IMR-90 (cell line): Measurements from ENCODE around the gene RPTOR. TPM values are rescaled to one million over a fixed set of nuclear protein-coding genes. Genes with fewer than 3 reads are reported as not detected.

Experiments used
- ATAC-seq: fragments of 200-7000 bp; cut with Tn5 transposase; 2 replicates; pipeline ENCODE4 v1.9.1; 2020; ENCODE audit warnings: low read depth, mild to moderate bottlenecking, moderate library complexity
- BruUV-seq: library from RNA; stranded (reverse); fragments of 400-500 nt; replicated peaks from 2 replicates; lab custom pipeline; 2021; lab: Mats Ljungman, UMichigan
- CTCF ChIA-PET: fragments of 300-600 bp; formaldehyde crosslinking; extraction: SDS; loops from one replicate; lab custom pipeline; 2021; ENCODE audit warnings: antibody characterized with exemption; lab: Yijun Ruan, JAX
- POLR2A ChIA-PET: fragments of 300-600 bp; sonication (Branson Sonifier 250); formaldehyde crosslinking; loops from one replicate; lab custom pipeline; 2022; ENCODE audit warnings: antibody characterized with exemption; ENCODE audit not compliant: unreplicated experiment; lab: Charles Lee
- DNase-seq: peaks from one replicate; pipeline ENCODE4 v3.0.0; 2013
- H2AFZ ChIP-seq: replicated peaks from 2 replicates; pipeline ENCODE3; 2013; ENCODE audit warnings: low read length, mild to moderate bottlenecking; ENCODE audit not compliant: poor library complexity
- H2AK5ac ChIP-seq: 2 replicates; pipeline ENCODE4 v1.6.1; 2013; ENCODE audit warnings: low read depth, low read length, inconsistent platforms
- H2AK9ac ChIP-seq: replicated peaks from 2 replicates; pipeline ENCODE3; 2013; ENCODE audit warnings: mild to moderate bottlenecking, low read depth, low read length, moderate library complexity; ENCODE audit not compliant: poor library complexity
- H2BK120ac ChIP-seq: 2 replicates; pipeline ENCODE4 v1.6.1; 2013; ENCODE audit warnings: low read depth, low read length, inconsistent platforms
- H2BK15ac ChIP-seq: 3 replicates; pipeline ENCODE4 v1.6.1; 2013; ENCODE audit warnings: low read depth, low read length, inconsistent platforms
- H2BK20ac ChIP-seq: 2 replicates; pipeline ENCODE4 v1.6.1; 2013; ENCODE audit warnings: low read depth, mild to moderate bottlenecking, inconsistent platforms, low read length, moderate library complexity
- H2BK5ac ChIP-seq: 2 replicates; pipeline ENCODE4 v1.6.1; 2013; ENCODE audit warnings: mild to moderate bottlenecking, low read depth, low read length, inconsistent platforms; ENCODE audit not compliant: poor library complexity, severe bottlenecking
- H3K14ac ChIP-seq: replicated peaks from 2 replicates; pipeline ENCODE4 v1.6.1; 2013; ENCODE audit warnings: low read depth, low read length, inconsistent platforms
- H3K18ac ChIP-seq: 2 replicates; pipeline ENCODE4 v1.6.1; 2013; ENCODE audit warnings: low read depth, low read length, control low read depth
- H3K23ac ChIP-seq: 2 replicates; pipeline ENCODE4 v1.6.1; 2013; ENCODE audit warnings: low read depth, low read length, inconsistent platforms
- H3K27ac ChIP-seq: 2 replicates; pipeline ENCODE4 v1.5.1; 2013; ENCODE audit warnings: mild to moderate bottlenecking, control low read depth, low read length; ENCODE audit not compliant: insufficient read depth
- H3K27me3 ChIP-seq: 2 replicates; pipeline ENCODE4 v1.6.1; 2013; ENCODE audit warnings: low read length; ENCODE audit not compliant: control insufficient read depth, insufficient read depth
- H3K36me3 ChIP-seq: 2 replicates; pipeline ENCODE4 v1.6.1; 2013; ENCODE audit warnings: low read length, mixed read lengths; ENCODE audit not compliant: control insufficient read depth, insufficient read depth
- H3K4ac ChIP-seq: 2 replicates; pipeline ENCODE4 v1.6.1; 2013; ENCODE audit warnings: low read depth, low read length, inconsistent platforms
- H3K4me1 ChIP-seq: 2 replicates; pipeline ENCODE4 v1.6.1; 2013; ENCODE audit warnings: low read length, mixed read lengths; ENCODE audit not compliant: control insufficient read depth, insufficient read depth
- H3K4me2 ChIP-seq: 2 replicates; pipeline ENCODE4 v1.6.1; 2013; ENCODE audit warnings: low read depth, mild to moderate bottlenecking, control low read depth, low read length, moderate library complexity
- H3K4me3 ChIP-seq: 2 replicates; pipeline ENCODE4 v1.5.1; 2013; ENCODE audit warnings: low read depth, mild to moderate bottlenecking, control low read depth, low read length, moderate library complexity; ENCODE audit not compliant: insufficient read depth
- H3K56ac ChIP-seq: 2 replicates; pipeline ENCODE4 v1.6.1; 2013; ENCODE audit warnings: low read length, inconsistent platforms; ENCODE audit not compliant: insufficient read depth; ENCODE audit errors: extremely low read depth
- H3K79me1 ChIP-seq, 2 experiments: 2 replicates each; pipeline ENCODE4 v1.6.1; 2013; ENCODE audit warnings: low read length in 2 of 2, inconsistent platforms in 1 of 2, low read depth in 1 of 2
- H3K9ac ChIP-seq: 2 replicates; pipeline ENCODE4 v1.6.1; 2013; ENCODE audit warnings: low read depth, low read length, control low read depth
- H3K9me1 ChIP-seq: 2 replicates; pipeline ENCODE4 v1.6.1; 2013; ENCODE audit warnings: low read length, inconsistent platforms; ENCODE audit not compliant: insufficient read depth
- H3K9me3 ChIP-seq: 2 replicates; pipeline ENCODE4 v1.6.1; 2013; ENCODE audit warnings: low read length; ENCODE audit not compliant: control insufficient read depth, insufficient read depth
- H4K20me1 ChIP-seq: 2 replicates; pipeline ENCODE4 v1.6.1; 2013; ENCODE audit warnings: low read length, inconsistent platforms; ENCODE audit not compliant: insufficient read depth
- H4K5ac ChIP-seq: 2 replicates; pipeline ENCODE4 v1.6.1; 2013; ENCODE audit warnings: mild to moderate bottlenecking, low read depth, low read length, control low read depth
- H4K8ac ChIP-seq, 2 experiments: 2 replicates each; pipeline ENCODE4 v1.6.1; 2013; ENCODE audit warnings: low read depth in 2 of 2, low read length in 2 of 2, control low read depth in 1 of 2, inconsistent platforms in 1 of 2
- H4K91ac ChIP-seq: 2 replicates; pipeline ENCODE4 v1.6.1; 2013; ENCODE audit warnings: low read depth, low read length, inconsistent platforms; ENCODE audit not compliant: insufficient read depth
- BHLHE40 ChIP-seq: fragments of 150-350 bp; IDR thresholded peaks from 2 replicates; pipeline ENCODE4 v1.6.1; 2016; ENCODE audit warnings: mild to moderate bottlenecking, low read depth, low read length
- CEBPB ChIP-seq: IDR thresholded peaks from 2 replicates; pipeline ENCODE4 v1.6.1; 2012; ENCODE audit warnings: low read depth, low read length, improper control_type of control experiment
- CHD1 ChIP-seq: IDR thresholded peaks from 2 replicates; pipeline ENCODE4 v1.6.1; 2012; ENCODE audit warnings: low read depth, low read length, improper control_type of control experiment
- FOS ChIP-seq: fragments of 150-350 bp; IDR thresholded peaks from 2 replicates; pipeline ENCODE4 v1.6.1; 2016; ENCODE audit warnings: low read depth, low read length
- MAFK ChIP-seq: IDR thresholded peaks from 2 replicates; pipeline ENCODE4 v1.6.1; 2012; ENCODE audit warnings: low read depth, low read length, improper control_type of control experiment
- MAZ ChIP-seq: IDR thresholded peaks from 2 replicates; pipeline ENCODE4 v1.6.1; 2012; ENCODE audit warnings: low read depth, mild to moderate bottlenecking, low read length, improper control_type of control experiment, moderate library complexity, borderline replicate concordance
- MXI1 ChIP-seq: IDR thresholded peaks from 2 replicates; pipeline ENCODE4 v1.6.1; 2012; ENCODE audit warnings: low read depth, mild to moderate bottlenecking, low read length, moderate library complexity, borderline replicate concordance
- NFE2L2 ChIP-seq: fragments of 150-350 bp; IDR thresholded peaks from 2 replicates; pipeline ENCODE4 v1.6.1; 2016; ENCODE audit warnings: low read depth, mild to moderate bottlenecking, low read length
- POLR2A ChIP-seq: IDR thresholded peaks from 2 replicates; pipeline ENCODE4 v1.6.1; 2012; ENCODE audit warnings: mild to moderate bottlenecking, low read depth, low read length
- RAD21 ChIP-seq: IDR thresholded peaks from 2 replicates; pipeline ENCODE4 v1.6.1; 2012; ENCODE audit warnings: low read length, improper control_type of control experiment
- RCOR1 ChIP-seq: IDR thresholded peaks from 2 replicates; pipeline ENCODE4 v1.6.1; 2012; ENCODE audit warnings: mild to moderate bottlenecking, low read length, improper control_type of control experiment; ENCODE audit not compliant: insufficient replicate concordance
- RFX5 ChIP-seq: IDR thresholded peaks from 2 replicates; pipeline ENCODE4 v1.8.0; 2012; ENCODE audit warnings: low read depth, mild to moderate bottlenecking, low read length, moderate library complexity
- SMC3 ChIP-seq: fragments of 150-350 bp; IDR thresholded peaks from 2 replicates; pipeline ENCODE4 v1.6.1; 2016; ENCODE audit warnings: low read depth, mild to moderate bottlenecking, antibody characterized with exemption, low read length, moderate library complexity
- WGBS, 2 experiments: methylation state at CpG; one replicate each; pipeline versions ENCODE4 v1.1.5 to v1.1.7; 2013; ENCODE audit warnings: missing lambda C conversion rate in 2 of 2; ENCODE audit not compliant: insufficient read length in 1 of 2; ENCODE audit errors: extremely low coverage in 2 of 2; 5-methylcytosine and 5-hydroxymethylcytosine counted together
- dilution Hi-C: fragments of 300-500 bp; cut with HindIII; formaldehyde crosslinking; loops from one replicate; pipeline ENCODE4 v1.14.3; 2018; ENCODE audit warnings: low sequenced_read_pairs; ENCODE audit not compliant: unreplicated experiment
- in situ Hi-C: fragments of 300-500 bp; cut with MboI; formaldehyde crosslinking; loops from 3 replicates; pipeline ENCODE4 v1.14.3; 2019; ENCODE audit warnings: low sequenced_read_pairs, inconsistent platforms, mixed read lengths
- intact Hi-C: fragments of 100-400 bp; cut with micrococcal nuclease; formaldehyde crosslinking; loops from 2 replicates; pipeline ENCODE4 v1.10.0; 2022
- polyA plus RNA-seq, 3 experiments: library from polyadenylated mRNA; depleted of rRNA; stranded (reverse); fragments of >200 nt; gene quantifications; 2 replicates each; pipeline ENCODE4 v1.2.3, GENCODE V29; 2012; ENCODE audit warnings: low replicate concordance in 1 of 3
- total RNA-seq: library from RNA; depleted of rRNA; stranded (reverse); fragments of >200 nt; gene quantifications from 2 replicates; pipeline ENCODE4 v1.2.3, GENCODE V29; 2012
- TF ChIP-seq, protein P1 (sequence below): fragments of 150-350 bp; IDR thresholded peaks from 2 replicates; pipeline ENCODE4 v1.6.1; 2016; ENCODE audit warnings: low read depth, mild to moderate bottlenecking, low read length, moderate library complexity, borderline replicate concordance
- TF ChIP-seq, protein P2 (sequence below): fragments of 150-350 bp; IDR thresholded peaks from 2 replicates; pipeline ENCODE4 v1.6.1; 2017; ENCODE audit warnings: mild to moderate bottlenecking, antibody characterized with exemption, low read length, low read depth
- TF ChIP-seq, protein P3 (sequence below): conservative IDR thresholded peaks from 2 replicates; pipeline ENCODE4 v1.5.1; 2012; ENCODE audit warnings: mild to moderate bottlenecking, low read depth, low read length, improper control_type of control experiment

RPTOR gene
- total and polyA plus RNA-seq, 2 of the 4 experiments (the other 2 are of a cell fraction) = 10.8 to 14.7 TPM

DNA sequence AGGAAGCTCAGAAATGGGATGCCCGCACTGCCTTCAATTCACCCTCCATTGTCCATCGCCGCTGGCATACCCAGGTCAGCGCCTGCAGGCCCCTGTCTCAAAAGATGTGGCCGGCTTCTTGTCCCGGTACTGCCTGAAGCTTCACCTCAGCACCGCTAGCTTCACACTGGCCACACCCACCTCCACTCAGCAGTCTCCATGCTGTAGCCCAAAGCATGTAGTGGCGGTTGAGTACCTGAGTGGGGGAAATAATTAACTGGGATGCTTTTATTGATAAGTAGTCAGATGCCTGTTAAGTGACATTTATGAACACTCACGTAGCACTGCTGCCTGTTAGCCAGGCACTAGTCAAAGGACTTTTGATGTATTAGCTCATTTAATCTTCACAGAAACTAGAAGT lies 143.2 kb downstream of the RPTOR start:
- Histone ChIP-seq H2BK5ac (no peak overlapping the region), H3K56ac (no peak overlapping the region), H3K23ac (no peak overlapping the region), H3K36me3 (peaks cover 7% of the 10 kb centered on the region), H2AK5ac (no peak overlapping the region), H3K9me1 (peaks cover 6% of the 10 kb centered on the region; the same call in 1 of the 2 replicates), H3K4ac (no peak overlapping the region), H2BK120ac (no peak overlapping the region), H4K91ac (no peak overlapping the region), H3K27me3 (no peaks in the 10 kb centered on the region), H3K27ac (no peak overlapping the region), H3K4me1 (no peaks in the 10 kb centered on the region), H4K20me1 (no peaks in the 10 kb centered on the region), H2BK15ac (no peak overlapping the region), H3K4me3 (no peak overlapping the region), H2AK9ac (no peak overlapping the region), H3K9ac (no peak overlapping the region), H3K14ac (no peak overlapping the region), H4K5ac (no peak overlapping the region), H3K79me1 (peaks cover 24 to 80% of the 10 kb centered on the region in 2 experiments), H3K9me3 (no peaks in the 10 kb centered on the region), H2BK20ac (no peak overlapping the region), H3K18ac (no peak overlapping the region), H2AFZ (no peak overlapping the region), H3K4me2 (no peak overlapping the region), H4K8ac (no peak overlapping the region)
- dilution Hi-C loops = no loop called here
- TF ChIP-seq, protein P1, sequence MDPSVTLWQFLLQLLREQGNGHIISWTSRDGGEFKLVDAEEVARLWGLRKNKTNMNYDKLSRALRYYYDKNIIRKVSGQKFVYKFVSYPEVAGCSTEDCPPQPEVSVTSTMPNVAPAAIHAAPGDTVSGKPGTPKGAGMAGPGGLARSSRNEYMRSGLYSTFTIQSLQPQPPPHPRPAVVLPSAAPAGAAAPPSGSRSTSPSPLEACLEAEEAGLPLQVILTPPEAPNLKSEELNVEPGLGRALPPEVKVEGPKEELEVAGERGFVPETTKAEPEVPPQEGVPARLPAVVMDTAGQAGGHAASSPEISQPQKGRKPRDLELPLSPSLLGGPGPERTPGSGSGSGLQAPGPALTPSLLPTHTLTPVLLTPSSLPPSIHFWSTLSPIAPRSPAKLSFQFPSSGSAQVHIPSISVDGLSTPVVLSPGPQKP = no peak
- TF ChIP-seq RAD21 (no peak), POLR2A (no peak), MAFK (no peak), MXI1 (no peak), RFX5 (no peak), CHD1 (no peak), BHLHE40 (no peak), FOS (no peak), RCOR1 (no peak), MAZ (no peak), CEBPB (no peak), SMC3 (no peak), NFE2L2 (no peak)
- TF ChIP-seq, protein P2, sequence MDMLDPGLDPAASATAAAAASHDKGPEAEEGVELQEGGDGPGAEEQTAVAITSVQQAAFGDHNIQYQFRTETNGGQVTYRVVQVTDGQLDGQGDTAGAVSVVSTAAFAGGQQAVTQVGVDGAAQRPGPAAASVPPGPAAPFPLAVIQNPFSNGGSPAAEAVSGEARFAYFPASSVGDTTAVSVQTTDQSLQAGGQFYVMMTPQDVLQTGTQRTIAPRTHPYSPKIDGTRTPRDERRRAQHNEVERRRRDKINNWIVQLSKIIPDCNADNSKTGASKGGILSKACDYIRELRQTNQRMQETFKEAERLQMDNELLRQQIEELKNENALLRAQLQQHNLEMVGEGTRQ = no peak
- TF ChIP-seq, protein P3, sequence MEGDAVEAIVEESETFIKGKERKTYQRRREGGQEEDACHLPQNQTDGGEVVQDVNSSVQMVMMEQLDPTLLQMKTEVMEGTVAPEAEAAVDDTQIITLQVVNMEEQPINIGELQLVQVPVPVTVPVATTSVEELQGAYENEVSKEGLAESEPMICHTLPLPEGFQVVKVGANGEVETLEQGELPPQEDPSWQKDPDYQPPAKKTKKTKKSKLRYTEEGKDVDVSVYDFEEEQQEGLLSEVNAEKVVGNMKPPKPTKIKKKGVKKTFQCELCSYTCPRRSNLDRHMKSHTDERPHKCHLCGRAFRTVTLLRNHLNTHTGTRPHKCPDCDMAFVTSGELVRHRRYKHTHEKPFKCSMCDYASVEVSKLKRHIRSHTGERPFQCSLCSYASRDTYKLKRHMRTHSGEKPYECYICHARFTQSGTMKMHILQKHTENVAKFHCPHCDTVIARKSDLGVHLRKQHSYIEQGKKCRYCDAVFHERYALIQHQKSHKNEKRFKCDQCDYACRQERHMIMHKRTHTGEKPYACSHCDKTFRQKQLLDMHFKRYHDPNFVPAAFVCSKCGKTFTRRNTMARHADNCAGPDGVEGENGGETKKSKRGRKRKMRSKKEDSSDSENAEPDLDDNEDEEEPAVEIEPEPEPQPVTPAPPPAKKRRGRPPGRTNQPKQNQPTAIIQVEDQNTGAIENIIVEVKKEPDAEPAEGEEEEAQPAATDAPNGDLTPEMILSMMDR = no peak
- intact Hi-C loops = no loop called here
- no peak for DNase-seq
- ChIA-PET POLR2A (no interaction called here), CTCF (no interaction called here)
- 100% methylated on average over 2 of the region's 9 CpGs; no CpG with 5 or more reads in 1 of the 2 experiments for whole genome bisulfite sequencing, 2 experiments
- in situ Hi-C loops = no loop called here
- no TSS peak for BruUV-seq
- ATAC-seq = no peak
